Lower leg skin (tissue), 4 donors: ENCODE results near the gene CHD3. TPM values are rescaled to one million over a fixed set of nuclear protein-coding genes. Genes with fewer than 3 reads are reported as not detected.

Experiments used
- DNase-seq, 2 donors: peaks; one replicate each; pipeline ENCODE4 v3.0.0-alpha.2; 2019; ENCODE audit warnings: low spot score in 2 of 2
- H3K4me3 ChIP-seq: fragments of 200-600 bp; sonication (generic); 2 replicates; pipeline ENCODE4 v1.5.1; 2017; ENCODE audit warnings: mild to moderate bottlenecking, low read depth; ENCODE audit not compliant: poor library complexity, severe bottlenecking
- CTCF ChIP-seq, 3 donors: fragments of 450-650 bp; IDR thresholded peaks; one replicate each; pipeline ENCODE4 v1.5.1; 2016; ENCODE audit warnings: antibody characterized with exemption in 3 of 3, mild to moderate bottlenecking in 3 of 3, moderate library complexity in 2 of 3
- POLR2A ChIP-seq, 2 donors: fragments of 450-650 bp; IDR thresholded peaks; one replicate each; pipeline ENCODE4 v1.6.1; 2016 to 2017; ENCODE audit warnings: antibody characterized with exemption in 2 of 2, mild to moderate bottlenecking in 1 of 2, moderate library complexity in 1 of 2
- WGBS, 2 donors: methylation state at CpG; one replicate each; pipeline ENCODE4 v1.1.5; 2018; 5-methylcytosine and 5-hydroxymethylcytosine counted together
- intact Hi-C: fragments of 100-400 bp; cut with DNase I; formaldehyde crosslinking; loops from one replicate; pipeline ENCODE4 v1.15.0; 2023; ENCODE audit warnings: low total_unique reads
- total RNA-seq, 4 donors: library from RNA; depleted of rRNA; stranded (reverse); fragments of >200 nt; gene quantifications; one replicate each; pipeline ENCODE4 v1.1.0, GENCODE V29; 2016

The CHD3 gene
- total RNA-seq, 4 donors from 2014 or later, result 36.8 to 71.1 (median 54.8) TPM

DNA sequence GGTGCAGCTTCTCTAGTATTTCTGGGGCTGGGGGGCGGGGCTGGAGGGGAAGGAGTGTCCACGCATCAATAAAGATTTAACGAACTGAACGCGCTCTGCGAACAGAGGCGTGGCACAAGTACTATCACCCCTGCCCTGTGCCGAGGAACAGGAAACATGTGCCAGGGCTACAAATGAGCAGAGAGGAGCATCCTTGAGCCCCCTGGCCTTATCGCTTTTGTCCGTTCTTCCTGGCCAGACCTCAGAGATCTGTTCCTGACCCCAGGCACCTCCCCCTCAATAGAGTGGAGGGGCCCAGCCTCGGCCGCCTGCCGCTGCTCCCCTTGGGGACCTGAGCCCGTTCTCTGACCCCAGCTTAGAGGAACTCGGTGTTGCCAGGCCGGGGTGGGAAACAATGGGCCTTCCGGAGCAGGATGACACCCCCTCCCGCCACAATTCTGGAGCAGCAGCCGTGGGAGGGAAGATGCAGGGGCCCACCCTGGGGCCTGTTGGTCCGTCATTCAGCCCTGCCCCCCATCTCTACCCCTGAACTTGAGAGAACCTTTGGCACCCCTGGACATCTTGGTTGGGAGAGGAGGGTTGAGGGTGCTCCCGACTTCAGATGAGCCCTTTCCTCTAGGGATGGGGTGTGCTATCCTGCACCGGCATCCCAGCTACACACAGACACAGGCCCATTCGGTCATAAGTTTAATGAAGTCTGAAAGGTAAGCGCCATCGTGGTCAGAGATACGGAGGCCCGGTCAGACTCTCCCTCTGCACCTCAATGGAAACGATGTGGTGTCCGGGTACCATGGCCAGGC lies 32.4 kb upstream of the CHD3 start:
- no peak for TF ChIP-seq CTCF (IDR thresholded peaks at IDR 0.05)
- TF ChIP-seq POLR2A (IDR thresholded peaks at IDR 0.05), result no peak
- peak in 1 of 2 donors; percentile 90 for DNase-seq
- peak overlapping the region; percentile 27 for H3K4me3 ChIP-seq
- WGBS, 2 donors, result 3 to 8% methylated on average over 29 of the region's 29 CpGs
- intact Hi-C loops, result no loop called here

GRCh38 chr17:7856811-7857712 lies 31.5 kb upstream of the CHD3 start, which contains the start of gene NAA38:
Gene NAA38, minus strand, starts transcription at chr17:7857559. Its CDS starts 96 bp downstream, at chr17:7857463.
- H3K4me3 ChIP-seq, result peak within 1 kb of the TSS; percentile 27
- 1% methylated on average over 41 to 48 of the region's 64 CpGs for WGBS, 2 donors
- intact Hi-C loops, result no loop called here
- TF ChIP-seq CTCF (IDR thresholded peaks at IDR 0.05) (no peak), POLR2A (IDR thresholded peaks at IDR 0.05) (no peak)
- peak; percentile 98 to 99 for DNase-seq

- intact Hi-C loops, result no loop called here
- no peak for TF ChIP-seq CTCF (IDR thresholded peaks at IDR 0.05)
- TF ChIP-seq POLR2A (IDR thresholded peaks at IDR 0.05), result no peak
- DNase-seq, result peak; percentile 94 to 98
- WGBS, 2 donors, result 0 to 1% methylated on average over 44 to 48 of the region's 48 CpGs
- H3K4me3 ChIP-seq, result peak within 1 kb of the TSS; percentile 27
Measured at GRCh38 chr17:7857713-7858521, 30.7 kb upstream of the CHD3 start, which contains the start of gene CYB5D1. Gene CYB5D1, plus strand, starts transcription at chr17:7858003. Its CDS starts 132 bp downstream, at chr17:7858135.

DNA sequence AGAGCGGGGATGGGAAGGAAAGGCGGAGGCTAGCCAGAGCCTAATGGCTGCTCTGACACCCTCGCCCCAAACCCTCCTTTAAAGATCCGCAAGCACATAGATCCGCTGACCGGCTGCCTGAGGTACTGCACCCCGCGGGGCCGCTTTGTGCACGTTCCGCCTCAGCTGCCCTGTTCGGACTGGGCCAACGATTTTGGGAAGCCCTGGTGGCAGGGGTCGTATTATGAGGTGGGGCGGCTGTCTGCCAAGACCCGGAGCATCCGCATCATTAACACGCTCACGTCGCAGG lies 30.1 kb upstream of the CHD3 start:
- H3K4me3 ChIP-seq, result peak overlapping the region; percentile 6
- WGBS, 2 donors, result 10 to 13% methylated on average over 20 of the region's 20 CpGs
- DNase-seq, result peak in 1 of 2 donors; percentile 89
- TF ChIP-seq CTCF (IDR thresholded peaks at IDR 0.05) (no peak), POLR2A (IDR thresholded peaks at IDR 0.05) (no peak)
- intact Hi-C loops, result no loop called here

- intact Hi-C loops, result no loop called here
- WGBS, 2 donors, result 75 to 83% methylated on average over 8 of the region's 8 CpGs
- peak in 1 of 2 donors; percentile 48 for DNase-seq
- TF ChIP-seq CTCF (IDR thresholded peaks at IDR 0.05), result no peak
- no peak for TF ChIP-seq POLR2A (IDR thresholded peaks at IDR 0.05)
- no peak overlapping the region for H3K4me3 ChIP-seq
Measured at GRCh38 chr17:7859028-7859427, 29.6 kb upstream of the CHD3 start.
